Activated naive CD4-positive, alpha-beta T cell (primary cell): Measurements from ENCODE around the gene CBLN1.
"Not testable (repeated sequence)": the region's sequence is repeated elsewhere in the genome, so short reads cannot be mapped to it uniquely, and the experiment has no call there.

Experiments used
- DNase-seq, 4 experiments: peaks; one replicate each; lab custom pipeline; 2025; lab: John Stamatoyannopoulos, UW

CBLN1 gene

GRCh38 chr16:49277766-49278566 lies 3.7 kb downstream of the CBLN1 start:
- DNase-seq = no peak

- no peak for DNase-seq
Measured at GRCh38 chr16:49277386-49277742, 4.3 kb downstream of the CBLN1 start.

- DNase-seq = no peak
Measured at GRCh38 chr16:49276646-49277385, 4.8 kb downstream of the CBLN1 start.

- DNase-seq = no peak
Measured at GRCh38 chr16:49275870-49276269, 5.8 kb downstream of the CBLN1 start.

- no peak for DNase-seq
Measured at GRCh38 chr16:49275050-49275730, 6.4 kb downstream of the CBLN1 start.

GRCh38 chr16:49274591-49274990 lies 7.0 kb downstream of the CBLN1 start:
- DNase-seq = no peak

GRCh38 chr16:49273771-49274170 lies 7.9 kb downstream of the CBLN1 start:
- DNase-seq = no peak

GRCh38 chr16:49271363-49271762 lies 10.3 kb downstream of the CBLN1 start:
- DNase-seq = no peak

GRCh38 chr16:49269201-49269600 lies 12.4 kb downstream of the CBLN1 start:
- DNase-seq = no peak

- DNase-seq = no peak
Measured at GRCh38 chr16:49268667-49269066, 13.0 kb downstream of the CBLN1 start.

- no peak for DNase-seq
Measured at GRCh38 chr16:49262501-49262900, 19.1 kb downstream of the CBLN1 start.

GRCh38 chr16:49261930-49262329 lies 19.7 kb downstream of the CBLN1 start:
- no peak for DNase-seq

GRCh38 chr16:49260956-49261530 lies 20.6 kb downstream of the CBLN1 start:
- DNase-seq = no peak

GRCh38 chr16:49260253-49260652 lies 21.4 kb downstream of the CBLN1 start:
- no peak for DNase-seq

- no peak for DNase-seq
Measured at GRCh38 chr16:49259330-49259729, 22.3 kb downstream of the CBLN1 start.

GRCh38 chr16:49250689-49251088 lies 30.9 kb downstream of the CBLN1 start:
- no peak for DNase-seq

GRCh38 chr16:49248227-49248626 lies 33.4 kb downstream of the CBLN1 start:
- DNase-seq = no peak

- no peak for DNase-seq
Measured at GRCh38 chr16:49236216-49236615, 45.4 kb downstream of the CBLN1 start.

GRCh38 chr16:49228335-49228734 lies 53.3 kb downstream of the CBLN1 start:
- DNase-seq = not testable (repeated sequence)
